Heart left ventricle (tissue), 13 donors: Measurements from ENCODE around the gene LIMS2.

Experiments used
- CTCF ChIP-seq, 12 donors: fragments of 200-600 bp; sonication (generic) in 4 of 12; IDR thresholded peaks; one replicate each; pipeline versions ENCODE4 v1.5.0 to v1.8.0; 2018 to 2022; ENCODE audit warnings: antibody characterized with exemption in 12 of 12, mild to moderate bottlenecking in 5 of 12
- POLR2A ChIP-seq, 2 donors: fragments of 450-650 bp; IDR thresholded peaks; one replicate each; pipeline ENCODE4 v1.6.1; 2017; ENCODE audit warnings: antibody characterized with exemption in 2 of 2, mild to moderate bottlenecking in 2 of 2, moderate library complexity in 2 of 2
- donor health status: ischemic (EF 13 %, LVEDD 7.1; RV severe dilation, severe dysfunction).
- donor health status: DM: no; HTN: yes; CAD: no.
- donor health status: DM: no; HTN: no; CAD: no.
- donor health status: ischemic (EF 25% LVEDD 6.9; RV normal size, moderate dysfunction).
- donor health status: ischemic (EF 25% LVEDD 5.7; RV mildly dilated, moderate dysfunction).
- donor health status: ischemic (EF 35%, LVEDD 5.7; RV mildly dilated, moderate dysfunction).
- donor health status: nonischemic (EF 11% LVEDD 7.7; RV severe dilation, severe dysfunction).
- donor health status: DM: yes; HTN: yes; CAD: no.
- donor health status: PGD.
- donor health status: ischemic (EF 29% LVEDD 5.4; RV normal size, mild dysfunction).
- donor health status: nonischemic (EF 23%, LVEDD 6.1; RV moderate dilation, normal function).

GRCh38 chr2:127633556-127634065 is 41.7 kb downstream of the LIMS2 start:
- TF ChIP-seq CTCF (IDR thresholded peaks at IDR 0.05) (no peak), POLR2A (IDR thresholded peaks at IDR 0.05) (peak in 1 of 2 donors; percentile 12)
